Activated T-cell treated with anti-CD3 and anti-CD28 coated beads for 4 hours (primary cell): ENCODE measurements around the gene STK31.
"Not testable (repeated sequence)": the region's sequence is repeated elsewhere in the genome, so short reads cannot be mapped to it uniquely, and the experiment has no call there.

Experiments used
- DNase-seq: peaks from one replicate; pipeline ENCODE4 v3.0.0-alpha.2; 2020

Gene STK31

GRCh38 chr7:23710000-23710399 lies at the start of gene STK31:
STK31 (plus strand) TSS chr7:23710219; CDS start chr7:23710286, 67 bp downstream.
- DNase-seq: no peak

- no peak for DNase-seq
These were observed 48.6 kb upstream of the STK31 start for GRCh38 chr7:23661385-23661784.

GRCh38 chr7:23662124-23662983 lies 47.7 kb upstream of the STK31 start:
- no peak for DNase-seq

- DNase-seq: no peak
These were observed 47.1 kb upstream of the STK31 start for GRCh38 chr7:23662984-23663313.

- no peak for DNase-seq
These were observed 45.9 kb upstream of the STK31 start for GRCh38 chr7:23664122-23664521.

- DNase-seq: no peak
These were observed 38.0 kb upstream of the STK31 start for GRCh38 chr7:23672033-23672432.

- peak; percentile 67 for DNase-seq
These were observed 30.1 kb upstream of the STK31 start, which contains the start of gene FAM221A for GRCh38 chr7:23679898-23680413. FAM221A (plus strand) TSS chr7:23680199; CDS start chr7:23680219, 20 bp downstream.

- DNase-seq: peak; percentile 11
These were observed 29.3 kb upstream of the STK31 start for GRCh38 chr7:23680414-23681405.

GRCh38 chr7:23684041-23684440 lies 26.0 kb upstream of the STK31 start:
- not testable (repeated sequence) for DNase-seq

GRCh38 chr7:23685731-23686130 lies 24.3 kb upstream of the STK31 start:
- no peak for DNase-seq

GRCh38 chr7:23687011-23687410 lies 23.0 kb upstream of the STK31 start:
- DNase-seq: no peak

GRCh38 chr7:23689165-23689564 lies 20.9 kb upstream of the STK31 start:
- no peak for DNase-seq

GRCh38 chr7:23691320-23691719 lies 18.7 kb upstream of the STK31 start:
- no peak for DNase-seq

GRCh38 chr7:23693224-23693623 lies 16.8 kb upstream of the STK31 start:
- no peak for DNase-seq

- DNase-seq: peak; percentile 14
These were observed 13.0 kb upstream of the STK31 start for GRCh38 chr7:23696916-23697441.

GRCh38 chr7:23698822-23699221 lies 11.2 kb upstream of the STK31 start:
- DNase-seq: no peak

GRCh38 chr7:23700046-23700445 lies 10.0 kb upstream of the STK31 start:
- no peak for DNase-seq

GRCh38 chr7:23709081-23709750 lies 803 bp upstream of the STK31 start:
- DNase-seq: no peak

- DNase-seq: no peak
These were observed 2.6 kb downstream of the STK31 start for GRCh38 chr7:23712368-23713284.

GRCh38 chr7:23713285-23714149 lies 3.5 kb downstream of the STK31 start:
- no peak for DNase-seq

- DNase-seq: no peak
These were observed 4.1 kb downstream of the STK31 start for GRCh38 chr7:23714150-23714464.
